Esophagus muscularis mucosa (tissue), 4 donors: Measurements from ENCODE around the gene MYRF. TPM values are rescaled to one million over a fixed set of nuclear protein-coding genes. Genes with fewer than 3 reads are reported as not detected.

Source experiments
- DNase-seq: peaks from one replicate; pipeline ENCODE4 v3.0.0-alpha.2; 2017; ENCODE audit errors: extremely low spot score
- H3K27ac ChIP-seq, 4 donors: fragments of 200-600 bp; sonication (generic); replicated peaks in 1 of 4; 1 replicate in 3 of 4; 2 replicates in 1 of 4; pipeline ENCODE4 v1.5.1; 2016 to 2019; ENCODE audit warnings: mild to moderate bottlenecking in 1 of 4
- H3K27me3 ChIP-seq, 4 donors: fragments of 200-600 bp; sonication (generic); one replicate each; pipeline versions ENCODE4 v1.5.1 to v1.6.0; 2016 to 2019
- H3K36me3 ChIP-seq, 4 donors: fragments of 200-600 bp; sonication (generic); one replicate each; pipeline ENCODE4 v1.5.1; 2016 to 2019
- H3K4me1 ChIP-seq, 4 donors: fragments of 200-600 bp; sonication (generic); one replicate each; pipeline ENCODE4 v1.5.1; 2016 to 2019
- H3K4me3 ChIP-seq, 4 donors: fragments of 200-600 bp; sonication (generic); 1 replicate in 2 of 4; 2 replicates in 2 of 4; pipeline ENCODE4 v1.5.1; 2016 to 2019; ENCODE audit warnings: mild to moderate bottlenecking in 4 of 4, moderate library complexity in 1 of 4
- H3K9me3 ChIP-seq, 4 donors: fragments of 200-600 bp; sonication (generic); 1 replicate in 3 of 4; 2 replicates in 1 of 4; pipeline ENCODE4 v1.5.1; 2016 to 2019
- EP300 ChIP-seq: sonication (generic); formaldehyde crosslinking; IDR thresholded peaks from one replicate; pipeline ENCODE4 v1.6.1; 2017; ENCODE audit warnings: antibody characterized with exemption
- POLR2A ChIP-seq: fragments of 450-650 bp; IDR thresholded peaks from one replicate; pipeline ENCODE4 v1.6.1; 2017; ENCODE audit warnings: antibody characterized with exemption, moderate library complexity, mild to moderate bottlenecking, low read depth
- POLR2AphosphoS5 ChIP-seq, 2 donors: sonication (generic); formaldehyde crosslinking; IDR thresholded peaks; one replicate each; pipeline ENCODE4 v1.6.1; 2017; ENCODE audit warnings: antibody characterized with exemption in 2 of 2
- WGBS: methylation state at CpG from one replicate; pipeline ENCODE4 v1.1.5; 2018; 5-methylcytosine and 5-hydroxymethylcytosine counted together
- intact Hi-C: fragments of 100-400 bp; cut with DNase I; formaldehyde crosslinking; loops from one replicate; pipeline ENCODE4 v1.15.1; 2023
- total RNA-seq, 4 donors: library from RNA; depleted of rRNA; stranded (reverse); fragments of >200 nt; gene quantifications; one replicate each; pipeline versions ENCODE4 v1.1.0 to v1.2.1, GENCODE V29; 2016
- TF ChIP-seq, protein P1 (sequence below), 3 experiments: fragments of 200-600 bp in 2 of 3; fragments of 450-650 bp in 1 of 3; sonication (generic) in 2 of 3; IDR thresholded peaks; one replicate each; pipeline ENCODE4 v1.5.1; 2017 to 2019; ENCODE audit warnings: antibody characterized with exemption in 3 of 3, mild to moderate bottlenecking in 2 of 3, moderate library complexity in 1 of 3

MYRF gene
- total RNA-seq, 4 donors from 2014 or later, result under 0.01 to 0.71 (median 0.40) TPM

GRCh38 chr11:61711498-61711897, 40.9 kb upstream of the MYRF start:
- H3K36me3 ChIP-seq, result no peaks in the 10 kb centered on the region
- TF ChIP-seq POLR2A (no peak), POLR2AphosphoS5 (IDR thresholded peaks at IDR 0.05) (no peak), EP300 (no peak)
- TF ChIP-seq, protein P1, sequence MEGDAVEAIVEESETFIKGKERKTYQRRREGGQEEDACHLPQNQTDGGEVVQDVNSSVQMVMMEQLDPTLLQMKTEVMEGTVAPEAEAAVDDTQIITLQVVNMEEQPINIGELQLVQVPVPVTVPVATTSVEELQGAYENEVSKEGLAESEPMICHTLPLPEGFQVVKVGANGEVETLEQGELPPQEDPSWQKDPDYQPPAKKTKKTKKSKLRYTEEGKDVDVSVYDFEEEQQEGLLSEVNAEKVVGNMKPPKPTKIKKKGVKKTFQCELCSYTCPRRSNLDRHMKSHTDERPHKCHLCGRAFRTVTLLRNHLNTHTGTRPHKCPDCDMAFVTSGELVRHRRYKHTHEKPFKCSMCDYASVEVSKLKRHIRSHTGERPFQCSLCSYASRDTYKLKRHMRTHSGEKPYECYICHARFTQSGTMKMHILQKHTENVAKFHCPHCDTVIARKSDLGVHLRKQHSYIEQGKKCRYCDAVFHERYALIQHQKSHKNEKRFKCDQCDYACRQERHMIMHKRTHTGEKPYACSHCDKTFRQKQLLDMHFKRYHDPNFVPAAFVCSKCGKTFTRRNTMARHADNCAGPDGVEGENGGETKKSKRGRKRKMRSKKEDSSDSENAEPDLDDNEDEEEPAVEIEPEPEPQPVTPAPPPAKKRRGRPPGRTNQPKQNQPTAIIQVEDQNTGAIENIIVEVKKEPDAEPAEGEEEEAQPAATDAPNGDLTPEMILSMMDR (IDR thresholded peaks at IDR 0.05), result no peak
- intact Hi-C loops, result no loop called here
- no peak for DNase-seq
- H3K4me1 ChIP-seq, result peaks cover 0 to 14% (median 12%) of the 10 kb centered on the region in 4 donors
- H3K9me3 ChIP-seq, result no peaks in the 10 kb centered on the region
- whole genome bisulfite sequencing, result 84% methylated on average over 6 of the region's 6 CpGs
- H3K27me3 ChIP-seq, result no peaks in the 10 kb centered on the region
- H3K27ac ChIP-seq, result no peak overlapping the region
- no peak overlapping the region for H3K4me3 ChIP-seq

GRCh38 chr11:61712314-61712713, 40.1 kb upstream of the MYRF start:
- intact Hi-C loops, result no loop called here
- WGBS, result 87% methylated on average over 11 of the region's 12 CpGs

DNA sequence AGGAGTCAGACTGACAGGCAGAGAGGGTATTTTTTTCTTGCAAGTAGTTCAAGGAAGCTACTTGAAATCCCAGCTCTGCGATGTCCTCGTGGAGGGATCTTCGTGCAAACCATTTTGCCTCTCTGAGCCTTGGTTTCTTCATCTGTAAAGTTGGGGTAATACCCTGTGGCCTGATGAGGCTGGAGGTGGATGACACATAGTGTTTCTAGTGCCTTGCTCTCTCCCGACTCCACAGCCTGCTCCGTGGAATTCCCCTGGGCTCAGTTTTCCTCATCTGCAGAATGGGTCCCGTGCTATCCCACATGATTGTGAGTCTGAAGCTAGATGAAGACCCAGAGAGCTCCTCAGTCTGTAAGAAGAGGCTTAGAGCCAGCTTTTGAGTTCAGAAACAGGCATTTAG, 39.6 kb upstream of the MYRF start:
- no peak for DNase-seq
- Histone ChIP-seq H3K27me3 (no peaks in the 10 kb centered on the region), H3K27ac (no peak overlapping the region), H3K4me1 (peaks cover 4 to 27% (median 24%) of the 10 kb centered on the region in 4 donors), H3K9me3 (no peaks in the 10 kb centered on the region), H3K36me3 (no peaks in the 10 kb centered on the region), H3K4me3 (no peak overlapping the region)
- no peak for TF ChIP-seq POLR2AphosphoS5 (IDR thresholded peaks at IDR 0.05)
- no peak for TF ChIP-seq POLR2A
- TF ChIP-seq, protein P1 (IDR thresholded peaks at IDR 0.05), result no peak
- no peak for TF ChIP-seq EP300
- WGBS, result 91% methylated on average over 6 of the region's 6 CpGs
- intact Hi-C loops, result no loop called here

More at GRCh38 chr11:61712314-61712713, 40.1 kb upstream of the MYRF start:
- TF ChIP-seq, protein P1 (IDR thresholded peaks at IDR 0.05), result no peak
- TF ChIP-seq EP300 (no peak), POLR2A (no peak), POLR2AphosphoS5 (IDR thresholded peaks at IDR 0.05) (no peak)
- Histone ChIP-seq H3K4me1 (peaks cover 0 to 22% (median 20%) of the 10 kb centered on the region in 4 donors), H3K27me3 (no peaks in the 10 kb centered on the region), H3K27ac (no peak overlapping the region), H3K9me3 (no peaks in the 10 kb centered on the region), H3K36me3 (no peaks in the 10 kb centered on the region), H3K4me3 (no peak overlapping the region)
- DNase-seq, result no peak

GRCh38 chr11:61713464-61713863, 39.0 kb upstream of the MYRF start:
- Histone ChIP-seq H3K27ac (no peak overlapping the region), H3K27me3 (no peaks in the 10 kb centered on the region), H3K36me3 (no peaks in the 10 kb centered on the region), H3K9me3 (no peaks in the 10 kb centered on the region), H3K4me3 (no peak overlapping the region), H3K4me1 (peaks cover 10 to 33% (median 30%) of the 10 kb centered on the region in 4 donors)
- intact Hi-C loops, result no loop called here
- 80% methylated on average over 7 of the region's 9 CpGs for WGBS
- DNase-seq, result no peak
- TF ChIP-seq POLR2A, result no peak
- no peak for TF ChIP-seq POLR2AphosphoS5 (IDR thresholded peaks at IDR 0.05)
- TF ChIP-seq, protein P1 (IDR thresholded peaks at IDR 0.05), result no peak
- TF ChIP-seq EP300, result no peak

- Histone ChIP-seq H3K27ac (no peak overlapping the region), H3K4me3 (no peak overlapping the region), H3K9me3 (no peaks in the 10 kb centered on the region), H3K36me3 (no peaks in the 10 kb centered on the region), H3K27me3 (no peaks in the 10 kb centered on the region), H3K4me1 (peaks cover 10 to 38% (median 35%) of the 10 kb centered on the region in 4 donors)
- DNase-seq, result no peak
- 78% methylated on average over 3 of the region's 5 CpGs for WGBS
- intact Hi-C loops, result no loop called here
- TF ChIP-seq, protein P1 (IDR thresholded peaks at IDR 0.05), result no peak
- no peak for TF ChIP-seq POLR2A
- no peak for TF ChIP-seq POLR2AphosphoS5 (IDR thresholded peaks at IDR 0.05)
- TF ChIP-seq EP300, result no peak
Observed at GRCh38 chr11:61713906-61714305, 38.5 kb upstream of the MYRF start.
